Lower leg skin (tissue), 3 donors: ENCODE data around the gene OSMR.

ENCODE experiments used
- CTCF ChIP-seq, 3 donors: fragments of 450-650 bp; IDR thresholded peaks; one replicate each; pipeline ENCODE4 v1.5.1; 2016; ENCODE audit warnings: antibody characterized with exemption in 3 of 3, mild to moderate bottlenecking in 3 of 3, moderate library complexity in 2 of 3
- POLR2A ChIP-seq, 2 donors: fragments of 450-650 bp; IDR thresholded peaks; one replicate each; pipeline ENCODE4 v1.6.1; 2016 to 2017; ENCODE audit warnings: antibody characterized with exemption in 2 of 2, mild to moderate bottlenecking in 1 of 2, moderate library complexity in 1 of 2

- TF ChIP-seq CTCF (IDR thresholded peaks at IDR 0.05), result no peak
- no peak for TF ChIP-seq POLR2A (IDR thresholded peaks at IDR 0.05)
Observed at GRCh38 chr5:38802125-38802524, 43.7 kb upstream of the OSMR start.
